IPS-15b (cell line): ENCODE measurements around the gene HEBP1.

Source experiments
- H3K27me3 ChIP-seq: one replicate; pipeline ENCODE4 v1.6.1; 2013; ENCODE audit warnings: low read length; ENCODE audit not compliant: control insufficient read depth, insufficient read depth
- H3K36me3 ChIP-seq: one replicate; pipeline ENCODE4 v1.6.1; 2013; ENCODE audit warnings: low read length; ENCODE audit not compliant: control insufficient read depth, insufficient read depth
- H3K4me1 ChIP-seq: one replicate; pipeline ENCODE4 v1.6.1; 2013; ENCODE audit warnings: mild to moderate bottlenecking, low read length; ENCODE audit not compliant: control insufficient read depth, insufficient read depth
- H3K4me3 ChIP-seq: one replicate; pipeline ENCODE4 v1.5.1; 2013; ENCODE audit warnings: low read depth, low read length
- H3K9ac ChIP-seq: one replicate; pipeline ENCODE4 v1.6.1; 2013; ENCODE audit warnings: low read depth, mild to moderate bottlenecking, low read length
- H3K9me3 ChIP-seq: one replicate; pipeline ENCODE4 v1.6.1; 2013; ENCODE audit warnings: mild to moderate bottlenecking, low read length; ENCODE audit not compliant: control insufficient read depth, insufficient read depth

Gene HEBP1

DNA sequence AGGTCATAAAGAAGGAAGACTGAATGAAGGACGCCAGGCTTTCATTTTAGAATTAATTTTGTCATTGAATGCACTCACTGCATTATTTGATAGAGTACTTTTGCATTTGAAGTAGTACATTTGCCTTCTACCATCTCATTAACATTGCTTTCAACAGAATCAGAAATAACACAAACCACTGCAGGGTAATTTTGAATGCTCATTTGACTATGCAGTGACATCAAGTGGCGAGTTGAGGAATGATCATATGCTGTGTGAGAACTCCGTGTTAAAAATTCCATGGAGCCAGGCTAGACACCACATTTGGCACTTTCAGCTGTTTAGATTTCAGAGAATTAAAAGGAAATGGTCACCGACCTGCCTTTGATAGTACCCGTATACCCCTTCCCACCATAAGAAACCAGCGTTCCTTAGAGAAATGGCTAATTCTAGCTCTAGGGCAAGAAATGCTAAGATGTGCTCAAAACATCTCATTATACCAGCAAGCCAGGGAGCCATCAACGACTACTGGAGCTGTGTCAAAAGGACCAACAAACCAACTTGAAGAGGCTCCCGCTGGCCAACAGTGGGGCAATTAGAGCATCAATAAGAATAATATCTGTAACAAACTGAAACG, 16.5 kb downstream of the HEBP1 start:
- H3K36me3 ChIP-seq = peaks cover 9% of the 10 kb centered on the region
- H3K4me3 ChIP-seq = no peak overlapping the region
- no peaks in the 10 kb centered on the region for H3K27me3 ChIP-seq
- no peaks in the 10 kb centered on the region for H3K9me3 ChIP-seq
- no peak overlapping the region for H3K9ac ChIP-seq
- H3K4me1 ChIP-seq = peaks cover 3% of the 10 kb centered on the region

DNA sequence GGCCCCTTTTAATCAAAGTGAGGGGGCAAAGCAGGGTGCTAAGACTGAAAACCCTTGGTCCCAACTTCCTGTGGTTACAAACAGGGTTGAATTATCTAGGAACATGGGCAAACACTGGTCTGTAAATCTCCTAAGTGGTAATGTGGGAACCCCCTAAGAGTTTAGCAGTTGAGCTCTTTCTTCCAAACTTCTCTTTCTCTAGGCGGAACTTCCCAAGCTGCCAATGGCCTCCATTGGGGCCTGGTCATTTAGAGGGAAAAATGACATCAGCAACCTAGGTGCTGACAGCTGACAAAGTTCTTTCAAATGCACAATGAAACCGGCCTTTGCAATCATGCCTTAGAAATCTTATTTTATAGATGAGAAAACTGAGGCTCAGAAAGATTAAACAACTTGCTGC, 17.7 kb downstream of the HEBP1 start:
- H3K36me3 ChIP-seq = peaks cover 9% of the 10 kb centered on the region
- H3K27me3 ChIP-seq = no peaks in the 10 kb centered on the region
- no peak overlapping the region for H3K4me3 ChIP-seq
- peaks cover 3% of the 10 kb centered on the region for H3K4me1 ChIP-seq
- H3K9me3 ChIP-seq = no peaks in the 10 kb centered on the region
- H3K9ac ChIP-seq = no peak overlapping the region

DNA sequence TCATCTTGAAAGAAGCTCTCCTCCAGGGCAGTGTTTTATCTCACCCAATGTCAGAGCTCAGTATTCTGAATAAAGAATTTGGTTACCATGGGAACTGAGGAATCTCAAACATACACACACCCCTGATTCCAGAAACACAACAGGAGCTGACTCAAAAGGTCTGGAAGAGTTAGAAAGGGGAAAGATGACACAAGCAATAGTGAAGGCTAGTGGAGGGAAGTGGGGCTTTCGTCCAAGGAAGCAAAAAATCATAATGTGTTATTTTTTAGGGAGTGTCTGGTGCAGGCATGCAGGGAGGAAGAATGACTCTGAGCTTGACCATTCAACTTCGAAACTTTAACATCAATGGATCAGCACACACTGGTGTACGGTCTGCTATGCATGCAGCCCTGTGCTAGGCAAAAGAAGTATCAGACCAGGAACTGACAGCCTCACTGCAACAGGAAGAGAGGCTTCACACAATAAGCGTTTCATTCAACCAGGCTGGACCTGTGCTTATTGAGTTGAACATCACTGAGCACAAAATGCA, 20.3 kb downstream of the HEBP1 start:
- Histone ChIP-seq H3K9ac (no peak overlapping the region), H3K36me3 (peaks cover 5% of the 10 kb centered on the region), H3K4me1 (peaks cover 3% of the 10 kb centered on the region), H3K9me3 (no peaks in the 10 kb centered on the region), H3K27me3 (no peaks in the 10 kb centered on the region), H3K4me3 (no peak overlapping the region)

DNA sequence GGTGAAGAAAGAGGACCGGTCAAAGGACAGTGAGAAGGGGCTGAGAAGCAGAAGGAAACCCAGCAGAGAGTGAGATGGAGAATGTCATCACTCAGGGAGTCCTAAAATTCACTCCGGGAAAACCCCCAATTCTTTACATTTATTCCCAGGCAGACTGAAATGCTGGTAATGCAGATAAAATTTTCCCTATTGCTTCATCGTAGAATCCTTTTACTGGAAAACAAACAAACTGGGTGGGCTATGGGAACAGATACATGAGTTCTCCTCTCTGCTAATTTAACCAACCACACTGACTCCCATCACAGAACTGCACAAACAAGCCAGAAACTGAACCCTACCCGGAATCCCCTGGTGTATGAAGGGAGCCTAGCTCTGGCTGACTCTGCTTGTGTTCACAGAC, 20.9 kb downstream of the HEBP1 start:
- Histone ChIP-seq H3K4me3 (no peak overlapping the region), H3K36me3 (peaks cover 5% of the 10 kb centered on the region), H3K27me3 (no peaks in the 10 kb centered on the region), H3K9me3 (no peaks in the 10 kb centered on the region), H3K9ac (no peak overlapping the region), H3K4me1 (peaks cover 3% of the 10 kb centered on the region)

DNA sequence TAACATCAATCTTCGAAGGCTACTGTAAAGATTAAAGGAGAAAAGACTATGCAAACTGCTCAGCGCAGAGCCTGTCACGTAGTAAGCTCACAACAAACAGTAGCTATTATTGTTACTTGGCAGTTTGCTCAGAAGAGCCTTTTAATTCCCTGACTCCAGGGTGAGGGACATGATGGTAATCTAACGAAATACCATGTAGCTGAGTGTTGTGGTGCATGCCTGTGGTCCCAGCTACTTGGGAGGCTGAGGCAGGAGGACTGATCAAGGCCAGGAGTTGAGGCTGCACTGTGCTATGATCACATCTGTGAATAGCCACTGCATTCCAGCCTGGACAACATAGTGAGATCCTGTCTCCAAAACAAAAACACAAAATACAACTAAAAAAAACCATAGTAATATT, 22.8 kb downstream of the HEBP1 start:
- Histone ChIP-seq H3K27me3 (no peaks in the 10 kb centered on the region), H3K4me3 (no peak overlapping the region), H3K36me3 (peaks cover 7% of the 10 kb centered on the region), H3K4me1 (no peaks in the 10 kb centered on the region), H3K9me3 (no peaks in the 10 kb centered on the region), H3K9ac (no peak overlapping the region)

DNA sequence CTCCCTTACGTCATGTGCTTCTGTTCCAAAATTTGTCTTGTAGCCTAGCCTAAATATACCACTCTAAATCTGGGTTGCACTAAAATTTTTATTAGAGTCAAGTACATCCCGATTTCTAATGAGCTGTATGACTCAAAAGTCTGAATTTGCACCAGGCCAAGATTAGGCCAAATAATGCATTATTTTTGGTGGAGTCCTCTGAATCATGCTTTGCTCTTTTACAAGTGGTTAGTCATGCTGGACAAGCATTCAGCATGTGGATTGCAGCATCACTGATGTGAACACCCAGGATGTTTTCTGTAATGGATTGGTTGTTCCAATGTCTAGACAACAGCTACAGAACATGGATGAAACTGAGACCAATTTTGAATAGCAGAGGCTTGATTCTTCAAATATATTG, 23.7 kb downstream of the HEBP1 start:
- no peaks in the 10 kb centered on the region for H3K9me3 ChIP-seq
- no peak overlapping the region for H3K9ac ChIP-seq
- H3K4me1 ChIP-seq = no peaks in the 10 kb centered on the region
- peaks cover 7% of the 10 kb centered on the region for H3K36me3 ChIP-seq
- no peaks in the 10 kb centered on the region for H3K27me3 ChIP-seq
- H3K4me3 ChIP-seq = no peak overlapping the region

DNA sequence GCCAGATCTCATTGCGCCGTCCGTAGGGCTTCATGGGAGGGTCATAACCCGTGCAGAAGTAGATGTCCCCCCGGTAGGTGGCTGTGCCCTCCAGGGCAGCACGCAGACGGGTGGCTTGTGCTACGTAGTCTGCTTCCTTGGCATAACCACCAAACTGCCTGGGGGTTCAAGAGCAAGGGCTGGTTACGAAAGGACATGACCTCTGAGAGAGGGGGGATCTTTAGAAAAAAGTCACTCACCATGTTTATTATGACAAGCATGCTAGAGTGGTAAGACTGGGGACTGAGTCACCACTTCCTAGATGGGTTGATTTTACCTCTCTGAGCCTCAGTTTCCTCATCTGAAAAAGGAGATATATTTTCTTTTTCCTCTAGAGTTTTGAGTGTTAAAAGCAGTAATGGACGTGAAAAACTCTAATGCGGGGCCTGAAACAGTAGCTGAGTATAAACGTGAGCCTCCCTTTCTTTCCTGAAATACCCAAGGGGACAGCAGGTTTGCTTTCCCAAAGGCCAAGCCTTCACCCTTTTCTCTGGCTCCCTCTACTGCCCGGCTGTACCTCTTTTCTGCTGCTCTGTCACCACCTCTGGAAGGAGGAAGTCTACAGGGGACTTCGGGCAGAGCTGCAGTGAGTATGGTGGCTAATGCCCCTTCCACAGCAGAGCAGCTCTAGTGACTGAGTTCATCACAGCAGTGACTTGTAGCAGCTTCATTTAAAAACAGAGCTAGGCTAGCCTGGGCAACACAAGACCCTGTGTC, 24.6 kb downstream of the HEBP1 start:
- H3K36me3 ChIP-seq = peaks cover 7% of the 10 kb centered on the region
- no peak overlapping the region for H3K4me3 ChIP-seq
- H3K9ac ChIP-seq = no peak overlapping the region
- no peaks in the 10 kb centered on the region for H3K9me3 ChIP-seq
- no peaks in the 10 kb centered on the region for H3K27me3 ChIP-seq
- H3K4me1 ChIP-seq = no peaks in the 10 kb centered on the region

DNA sequence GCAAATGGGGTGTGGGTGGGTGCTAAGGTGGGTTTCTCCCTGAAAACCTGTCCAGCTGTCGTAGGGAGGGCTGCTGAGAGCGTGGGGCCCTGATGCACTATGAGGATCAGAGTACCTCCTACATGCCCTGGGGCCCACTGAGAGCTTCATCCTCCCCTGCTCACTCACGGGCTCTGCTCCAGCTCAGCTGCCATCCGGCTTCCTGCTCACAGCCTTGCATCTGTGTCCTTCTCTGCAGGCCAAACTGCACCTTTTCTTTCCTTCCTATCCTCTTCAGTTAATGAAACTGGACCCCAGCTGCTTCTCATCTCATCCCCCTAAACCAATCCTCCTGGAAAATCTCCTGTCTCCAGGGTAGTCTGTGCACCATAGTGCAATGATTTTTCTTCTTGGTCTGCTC, 25.9 kb downstream of the HEBP1 start:
- Histone ChIP-seq H3K9me3 (no peaks in the 10 kb centered on the region), H3K9ac (no peak overlapping the region), H3K4me1 (no peaks in the 10 kb centered on the region), H3K27me3 (no peaks in the 10 kb centered on the region), H3K4me3 (no peak overlapping the region), H3K36me3 (peaks cover 5% of the 10 kb centered on the region)

DNA sequence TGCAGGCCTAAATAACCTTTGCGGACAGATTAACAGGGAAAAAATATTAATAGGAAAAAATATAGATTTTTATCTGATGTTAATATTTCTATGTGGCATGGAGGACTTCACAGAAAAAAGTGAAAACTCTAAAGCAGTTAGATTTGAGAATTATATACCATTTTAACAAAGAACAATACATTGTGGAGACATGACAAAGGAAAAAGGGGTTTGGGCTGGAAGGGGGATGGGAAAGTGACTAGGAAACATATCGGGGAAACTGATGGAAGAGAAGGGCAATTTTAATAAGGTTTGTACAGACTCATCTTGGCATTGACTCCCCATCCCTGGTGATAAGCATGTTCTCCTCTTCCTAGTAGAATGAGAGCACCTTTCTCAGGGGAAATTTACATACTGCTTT, 27.0 kb downstream of the HEBP1 start:
- Histone ChIP-seq H3K36me3 (peaks cover 2% of the 10 kb centered on the region), H3K4me1 (no peaks in the 10 kb centered on the region), H3K9me3 (no peaks in the 10 kb centered on the region), H3K27me3 (no peaks in the 10 kb centered on the region), H3K9ac (no peak overlapping the region), H3K4me3 (no peak overlapping the region)

DNA sequence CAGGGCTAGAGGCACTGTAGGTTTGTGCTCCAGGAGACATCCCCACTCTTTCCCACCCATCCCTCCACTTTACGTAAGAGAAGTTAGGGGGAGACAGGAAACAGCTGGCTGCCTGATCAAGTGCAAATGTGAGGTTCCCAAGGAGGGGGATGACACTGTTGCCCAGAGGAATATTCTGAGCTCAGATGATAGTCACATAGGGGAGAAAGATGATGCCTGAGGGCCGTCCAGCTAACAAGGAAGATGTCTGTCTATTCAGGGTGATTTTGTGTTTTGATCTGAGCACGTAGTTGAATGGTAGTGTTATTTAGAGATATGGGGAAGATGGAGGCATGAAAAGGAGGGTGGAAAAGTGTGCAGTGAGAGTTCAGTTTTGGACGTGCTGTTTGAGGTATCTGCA, 34.2 kb downstream of the HEBP1 start:
- Histone ChIP-seq H3K4me3 (no peak overlapping the region), H3K36me3 (no peaks in the 10 kb centered on the region), H3K9ac (no peak overlapping the region), H3K27me3 (no peaks in the 10 kb centered on the region), H3K9me3 (no peaks in the 10 kb centered on the region), H3K4me1 (no peaks in the 10 kb centered on the region)

DNA sequence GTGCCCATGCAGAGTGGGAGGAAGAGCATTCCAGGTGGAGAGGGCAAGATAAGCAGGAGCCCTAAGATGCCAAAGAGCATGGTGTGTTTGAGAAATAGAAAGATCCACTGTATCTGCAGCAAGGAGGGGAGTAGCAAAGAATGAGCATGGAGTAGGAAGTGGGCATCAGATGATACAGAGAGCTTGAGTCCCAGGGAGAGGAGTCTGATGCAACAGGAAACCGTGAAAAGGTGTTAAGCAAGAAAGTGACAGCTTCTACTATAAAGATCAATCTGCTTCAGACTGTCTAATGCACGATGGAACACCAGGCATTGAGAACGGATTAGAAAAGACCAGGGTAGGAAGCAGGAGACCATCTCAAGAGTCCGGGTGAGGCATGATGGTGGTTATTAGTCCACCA, 35.8 kb downstream of the HEBP1 start:
- H3K9ac ChIP-seq = no peak overlapping the region
- no peaks in the 10 kb centered on the region for H3K4me1 ChIP-seq
- no peaks in the 10 kb centered on the region for H3K36me3 ChIP-seq
- no peaks in the 10 kb centered on the region for H3K9me3 ChIP-seq
- H3K4me3 ChIP-seq = no peak overlapping the region
- no peaks in the 10 kb centered on the region for H3K27me3 ChIP-seq

DNA sequence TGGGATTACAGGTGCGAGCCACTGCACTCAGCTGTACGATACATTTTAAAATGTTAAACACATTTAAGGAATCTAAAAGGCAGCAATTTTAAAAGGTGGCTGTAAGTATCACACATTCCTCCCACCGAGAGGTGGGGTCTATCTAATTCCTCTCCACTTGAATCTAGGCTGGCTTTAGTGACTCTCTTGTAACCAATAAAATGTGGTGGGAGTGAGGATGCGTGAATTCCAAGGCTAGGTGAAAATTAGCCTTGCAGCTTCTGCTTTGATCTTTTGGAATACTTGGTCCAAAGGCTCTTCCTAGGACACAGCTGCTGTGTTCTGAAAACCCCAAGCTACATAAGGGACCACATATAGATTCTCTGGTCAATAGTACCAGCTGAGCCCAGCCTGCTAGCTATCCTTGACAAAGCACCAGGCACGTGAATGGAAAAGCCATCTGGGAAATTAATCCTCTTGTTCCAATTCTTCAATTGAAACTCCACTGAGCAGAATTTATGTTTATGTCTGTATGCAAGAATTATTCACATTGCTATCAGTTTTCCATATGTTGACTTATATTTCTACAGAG, 39.3 kb downstream of the HEBP1 start:
- no peak overlapping the region for H3K9ac ChIP-seq
- H3K4me3 ChIP-seq = no peak overlapping the region
- H3K36me3 ChIP-seq = no peaks in the 10 kb centered on the region
- no peaks in the 10 kb centered on the region for H3K9me3 ChIP-seq
- H3K4me1 ChIP-seq = no peaks in the 10 kb centered on the region
- H3K27me3 ChIP-seq = no peaks in the 10 kb centered on the region
